ACHN (cell line): ENCODE measurements around the gene OR5F1.

Experiments used
- DNase-seq: peaks from one replicate; pipeline ENCODE4 v3.0.0-alpha.2; 2015
- in situ Hi-C: cut with HindIII; loops from 2 replicates; pipeline ENCODE4 v1.10.0; 2017; ENCODE audit warnings: low sequenced_read_pairs, low pct_ligation_motif_present, low pct_unique_long_range_greater_than_20kb

Gene OR5F1

DNA sequence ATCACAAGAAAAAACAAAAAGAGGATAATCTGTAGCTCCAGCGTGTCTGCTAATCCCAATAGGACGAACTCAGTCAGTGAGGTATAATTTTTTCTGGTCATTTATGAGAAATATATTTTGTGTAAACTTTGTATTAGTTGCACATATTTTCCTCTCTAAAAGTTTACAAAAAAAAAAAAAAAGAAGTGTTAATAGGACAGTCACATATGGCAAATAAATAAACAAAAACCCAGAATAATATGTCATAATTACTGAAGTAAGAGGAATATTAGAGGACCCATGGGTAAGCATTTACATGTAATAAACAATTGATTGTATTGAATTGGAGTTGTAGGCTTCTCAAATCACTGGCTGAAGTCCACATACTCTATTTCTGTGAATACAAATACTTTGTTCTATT is at the start of gene OR5F1:
Gene OR5F1, minus strand, starts transcription at position 101 of the 400 bp plus-strand sequence. Its CDS starts 0 bp downstream, at position 101.
- DNase-seq: no peak
- in situ Hi-C loops: no loop called here

DNA sequence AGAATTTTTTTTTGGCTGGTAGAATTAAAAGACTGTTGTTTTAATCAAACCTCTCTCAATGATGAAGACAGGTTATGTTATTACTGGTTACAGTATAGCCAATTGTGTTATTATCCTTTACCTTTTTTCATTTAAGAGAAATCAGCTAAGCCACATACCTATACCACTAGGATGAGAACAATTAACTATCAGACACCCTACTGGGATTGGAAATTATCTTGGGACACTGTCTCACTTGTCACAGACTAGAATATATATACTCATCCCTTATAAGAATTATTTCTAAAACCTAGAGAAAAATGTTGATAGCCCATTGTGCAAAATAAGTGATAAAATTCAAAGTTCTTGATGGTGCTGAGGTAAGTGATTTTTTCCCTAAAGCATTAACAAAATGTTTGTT is 32.9 kb upstream of the OR5F1 start, which contains the start of gene OR5AS1:
Gene OR5AS1, plus strand, starts transcription at position 301 of the 400 bp plus-strand sequence. CDS start 2,765 bp downstream, outside the sequence.
- in situ Hi-C loops: no loop called here

DNA sequence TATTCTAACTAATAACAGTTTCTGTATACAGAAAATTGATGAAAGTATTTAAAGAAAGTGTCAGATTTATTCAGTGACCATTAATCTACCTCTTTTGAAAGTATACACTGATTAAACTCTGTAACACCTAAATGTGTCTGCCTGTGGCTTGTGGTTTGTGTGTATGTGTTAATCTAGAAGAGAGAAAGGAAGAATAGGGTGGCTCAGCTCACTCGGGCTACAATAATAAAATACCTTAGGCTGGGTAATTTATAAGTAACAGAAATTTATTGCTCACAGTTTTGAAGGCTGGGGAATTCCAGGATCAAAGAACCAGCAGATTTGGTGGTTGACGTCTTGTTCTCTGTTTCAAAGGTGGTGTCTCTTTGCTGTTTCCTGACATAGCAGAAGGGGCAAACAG is 19.4 kb upstream of the OR5F1 start:
- no peak for DNase-seq
- in situ Hi-C loops: no loop called here

More for the DNA sequence above, 32.9 kb upstream of the OR5F1 start, which contains the start of gene OR5AS1:
- DNase-seq: no peak

DNA sequence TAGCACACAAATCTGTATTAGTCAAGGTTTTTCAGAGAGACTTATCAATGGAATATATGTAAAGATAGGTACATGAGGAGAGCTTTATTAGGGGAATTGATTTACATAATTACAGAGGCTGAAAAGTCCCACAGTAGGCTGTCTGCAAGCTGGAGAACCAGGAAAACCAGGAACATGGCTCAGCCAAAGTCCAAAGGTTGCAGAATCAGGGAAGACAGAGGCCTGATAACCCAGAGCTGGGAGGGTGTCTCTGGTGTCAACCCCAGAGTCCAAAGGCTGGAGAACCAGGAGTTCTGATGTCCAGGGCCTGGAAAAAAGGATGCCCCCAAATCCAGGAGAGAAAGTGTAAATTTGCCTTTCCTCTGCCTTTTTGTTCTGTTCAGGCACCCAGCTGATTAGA is 16.3 kb upstream of the OR5F1 start:
- in situ Hi-C loops: no loop called here
- no peak for DNase-seq

DNA sequence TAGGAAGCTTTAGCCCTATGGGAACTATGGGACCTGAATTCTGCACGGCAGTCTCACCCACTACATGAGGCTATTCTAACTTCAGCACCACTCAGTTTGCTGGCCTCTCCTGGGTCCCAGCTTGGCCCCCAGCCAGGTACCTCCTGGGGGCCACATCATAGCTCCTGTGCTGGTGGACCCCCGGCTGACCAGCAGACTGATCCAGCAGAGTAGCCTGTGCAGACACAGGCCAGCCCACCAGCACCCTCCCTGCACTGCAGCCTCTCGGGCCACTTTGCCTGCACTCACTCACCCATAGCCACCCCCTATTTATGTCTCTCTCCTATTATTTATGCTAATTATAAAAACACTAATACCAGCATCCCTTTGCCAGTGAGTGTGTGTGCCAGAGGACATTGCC is 23.5 kb downstream of the OR5F1 start:
- in situ Hi-C loops: no loop called here
- DNase-seq: no peak

DNA sequence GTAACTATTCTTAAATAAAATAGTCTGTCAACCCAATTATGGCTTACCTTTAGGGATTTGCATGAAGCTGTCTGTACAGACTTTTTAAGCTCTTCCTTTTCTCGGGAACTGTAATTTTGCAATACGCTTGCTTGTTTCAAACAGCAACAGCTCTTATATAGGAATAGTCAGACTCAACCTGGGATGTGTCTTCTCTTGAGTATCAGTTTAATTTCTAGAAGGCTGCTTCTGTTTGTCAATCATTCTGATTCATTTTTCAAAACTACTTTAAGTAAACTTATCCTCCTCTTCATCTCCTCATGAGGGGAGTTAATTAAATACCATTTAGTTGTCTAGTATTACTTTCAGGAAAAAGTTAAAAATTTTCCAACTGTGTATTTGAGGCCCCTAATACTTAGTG is 24.6 kb downstream of the OR5F1 start, which contains the start of gene OR10AG1:
Gene OR10AG1, minus strand, starts transcription at position 101 of the 400 bp plus-strand sequence. Its CDS starts 38 bp downstream, at position 63.
- in situ Hi-C loops: no loop called here
- DNase-seq: no peak

DNA sequence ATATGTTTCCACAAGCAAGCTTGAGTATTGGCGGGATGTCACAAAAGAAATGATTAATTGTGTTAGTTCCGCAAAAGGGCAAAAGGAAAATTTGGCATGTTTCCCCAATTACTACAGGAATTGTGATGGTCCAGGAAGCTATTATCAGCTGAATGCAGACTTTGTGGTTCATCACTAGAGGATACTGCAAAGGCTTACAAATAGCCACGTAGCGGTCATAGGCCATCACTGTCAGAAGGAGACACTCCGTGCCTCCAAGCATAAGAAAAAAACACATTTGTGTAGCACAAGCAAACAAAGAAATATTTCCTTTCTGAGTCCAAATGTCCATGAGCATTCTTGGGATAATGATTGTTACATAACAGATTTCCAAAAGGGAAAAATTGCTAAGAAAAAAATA is 26.5 kb downstream of the OR5F1 start:
- in situ Hi-C loops: no loop called here
- no peak for DNase-seq

DNA sequence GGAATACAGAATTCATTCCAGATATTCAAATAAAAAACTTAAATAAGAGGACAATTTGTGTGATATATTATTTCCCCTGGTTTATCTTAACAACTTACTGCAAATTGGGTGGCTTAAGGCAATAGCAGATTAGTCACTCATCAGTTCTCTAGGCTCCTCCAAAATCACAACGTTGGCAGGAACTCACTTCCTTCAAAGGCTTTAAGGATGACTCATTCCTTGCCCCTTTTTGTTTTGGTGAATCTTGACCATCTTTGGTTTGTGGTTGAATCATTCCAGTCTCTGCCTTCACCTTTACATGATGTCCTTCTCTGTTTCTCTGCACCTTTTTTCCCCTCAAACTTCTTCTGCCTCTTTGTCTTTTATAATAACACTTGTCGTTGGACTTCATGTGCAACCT is 28.0 kb downstream of the OR5F1 start:
- no peak for DNase-seq
- in situ Hi-C loops: no loop called here

DNA sequence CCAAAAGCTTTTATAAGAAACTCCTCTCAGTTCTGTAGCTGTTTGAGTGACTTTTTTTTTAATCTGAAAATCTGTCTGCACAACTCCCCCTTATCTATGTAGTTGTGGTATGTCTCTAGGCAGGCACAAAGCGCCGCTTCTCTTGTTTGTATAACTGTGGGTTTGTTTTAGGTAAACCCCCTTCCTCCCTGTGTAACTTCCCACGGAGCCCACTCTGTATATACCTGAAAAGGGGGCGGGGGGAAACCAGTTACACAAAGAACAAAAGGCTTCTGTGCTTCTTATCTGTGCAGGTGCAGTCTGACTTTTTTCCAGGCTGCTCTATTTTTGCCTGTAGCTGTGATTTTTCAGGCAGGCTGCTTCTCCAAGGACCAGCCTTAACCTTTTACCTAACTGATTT is 37.9 kb downstream of the OR5F1 start:
- in situ Hi-C loops: no loop called here
- no peak for DNase-seq

DNA sequence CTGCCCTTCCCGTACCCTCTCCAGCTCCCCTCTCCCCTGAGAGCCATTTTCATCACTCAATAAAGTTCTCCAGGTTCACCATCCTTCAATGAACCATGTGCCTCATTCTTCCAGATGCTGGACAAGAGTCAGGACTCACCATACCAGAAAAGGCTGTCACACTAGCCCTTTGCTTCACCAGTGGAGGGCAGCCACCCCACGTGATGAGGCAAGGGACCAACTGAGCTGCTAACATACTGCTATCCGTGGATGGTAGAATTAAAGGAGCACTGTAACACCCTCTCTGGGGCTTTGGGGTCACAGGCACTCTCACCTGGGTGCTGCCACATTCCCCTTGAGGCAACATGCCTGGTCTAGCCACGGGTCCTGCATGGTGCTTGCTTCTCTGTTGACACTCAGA is 45.1 kb downstream of the OR5F1 start:
- in situ Hi-C loops: no loop called here

More for the DNA sequence above, 45.1 kb downstream of the OR5F1 start:
- no peak for DNase-seq
